MG63 (cell line): ENCODE measurements around the gene DLX5. TPM values are rescaled to one million over a fixed set of nuclear protein-coding genes. Genes with fewer than 3 reads are reported as not detected.

Experiments
- DNase-seq: peaks from one replicate; pipeline ENCODE4 v3.0.0-alpha.2; 2020
- H3K27me3 ChIP-seq: fragments of 250-450 bp; sonication (Bioruptor Pico); 2 replicates; pipeline ENCODE4 v1.5.1; 2020; ENCODE audit warnings: mild to moderate bottlenecking, moderate library complexity
- H3K36me3 ChIP-seq: fragments of 250-450 bp; sonication (Bioruptor Pico); 2 replicates; pipeline ENCODE4 v1.5.1; 2020; ENCODE audit warnings: mild to moderate bottlenecking, moderate library complexity
- H3K4me3 ChIP-seq: fragments of 250-450 bp; sonication (Bioruptor Pico); 2 replicates; pipeline ENCODE4 v1.5.1; 2020; ENCODE audit warnings: mild to moderate bottlenecking, moderate library complexity
- H3K9me3 ChIP-seq: fragments of 250-450 bp; sonication (Bioruptor Pico); 2 replicates; pipeline ENCODE4 v1.5.1; 2020; ENCODE audit warnings: mild to moderate bottlenecking, moderate library complexity
- total RNA-seq: library from RNA; depleted of rRNA; stranded (reverse); fragments of >200 nt; shearing (Covaris generic); gene quantifications from 2 replicates; pipeline ENCODE4 v1.2.3, GENCODE V29; 2014; ENCODE audit warnings: low replicate concordance; rRNA removed

DLX5 gene
- total RNA-seq, 1 experiment from 2014 or later: not detected

- DNase-seq: no peak
- Histone ChIP-seq H3K27me3 (peaks cover 3% of the 10 kb centered on the region; the same call in 1 of the 2 replicates), H3K36me3 (no peaks in the 10 kb centered on the region), H3K4me3 (no peak overlapping the region), H3K9me3 (no peaks in the 10 kb centered on the region)
These were observed 38.6 kb downstream of the DLX5 start for GRCh38 chr7:96985992-96986391.

DNA sequence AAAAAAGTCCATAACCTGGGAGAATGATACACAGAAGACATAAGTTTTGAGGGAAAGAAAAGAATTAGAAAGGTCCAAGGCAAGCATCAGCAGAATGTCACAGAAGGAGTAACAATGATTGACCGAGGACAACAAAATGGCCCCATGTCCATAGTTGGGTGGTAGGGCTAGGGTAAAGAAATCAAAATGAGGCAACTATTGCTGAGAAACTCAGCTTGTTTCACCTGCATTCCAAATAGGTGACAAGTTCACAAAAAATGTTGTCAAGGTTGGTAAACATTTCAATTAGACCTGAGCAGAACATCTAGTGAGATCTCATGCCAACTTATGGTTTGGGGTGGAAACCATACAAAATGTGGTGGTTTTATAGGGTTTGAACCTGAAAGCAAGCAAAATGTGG is 42.0 kb downstream of the DLX5 start:
- H3K4me3 ChIP-seq: no peak overlapping the region

DNA sequence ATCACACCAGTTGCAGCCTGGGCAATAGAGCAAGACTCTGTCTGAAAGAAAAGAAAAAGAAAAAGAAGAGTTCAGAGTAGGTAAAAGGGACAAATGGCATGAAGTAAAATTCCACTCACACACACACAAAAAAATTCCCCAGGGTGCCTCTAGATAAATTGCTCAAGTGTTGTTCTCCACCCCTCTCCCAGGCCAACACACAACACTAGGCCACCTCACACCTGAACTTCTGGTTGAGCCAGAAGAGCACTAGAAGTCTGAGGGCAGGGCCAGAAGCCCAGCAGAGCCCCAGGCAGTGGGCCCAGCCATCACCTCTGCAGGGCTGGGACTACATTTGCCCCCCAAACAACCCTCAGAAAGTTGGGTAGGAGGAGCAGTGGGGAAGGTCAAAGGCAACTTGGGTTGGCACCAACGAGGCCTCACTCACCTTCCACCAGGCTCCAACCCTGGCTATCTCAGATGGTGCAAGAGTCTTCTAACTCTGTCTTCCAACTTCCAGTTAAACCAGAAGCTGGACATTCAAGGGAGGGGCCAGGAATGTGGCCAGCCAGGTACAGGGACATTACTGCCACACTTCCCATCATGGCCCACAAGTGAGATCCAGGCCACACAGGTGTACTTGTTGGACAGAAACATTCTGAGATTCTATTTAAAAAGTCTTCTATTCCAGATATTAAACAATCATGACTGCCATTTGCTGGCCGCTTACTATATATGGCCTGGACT is 44.9 kb downstream of the DLX5 start:
- no peaks in the 10 kb centered on the region for H3K9me3 ChIP-seq
- no peaks in the 10 kb centered on the region for H3K27me3 ChIP-seq
- no peak overlapping the region for H3K4me3 ChIP-seq
- DNase-seq: no peak
- H3K36me3 ChIP-seq: no peaks in the 10 kb centered on the region

More for the DNA sequence above, 42.0 kb downstream of the DLX5 start:
- H3K36me3 ChIP-seq: no peaks in the 10 kb centered on the region
- no peaks in the 10 kb centered on the region for H3K9me3 ChIP-seq
- no peak for DNase-seq
- peaks cover 3% of the 10 kb centered on the region; the same call in 1 of the 2 replicates for H3K27me3 ChIP-seq

DNA sequence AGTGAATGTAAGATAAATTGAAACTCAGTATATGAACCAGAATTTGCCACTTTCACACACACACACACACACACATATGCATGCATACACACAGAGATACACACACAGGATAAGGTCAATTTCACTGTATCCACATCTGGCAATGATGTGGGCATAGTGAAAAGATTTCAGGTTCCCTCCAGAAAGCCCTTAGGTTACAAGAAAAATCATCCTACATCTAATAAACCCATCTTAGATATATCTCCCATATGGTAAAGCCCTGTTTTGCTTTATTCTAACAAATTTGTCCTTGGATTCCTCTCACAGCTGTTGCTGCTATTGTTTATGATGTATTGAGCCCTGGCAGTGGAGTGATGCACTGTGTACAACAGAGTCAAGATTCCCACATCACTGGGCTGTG is 47.2 kb downstream of the DLX5 start:
- H3K9me3 ChIP-seq: no peaks in the 10 kb centered on the region
- no peaks in the 10 kb centered on the region for H3K36me3 ChIP-seq
- no peak for DNase-seq
- no peak overlapping the region for H3K4me3 ChIP-seq
- H3K27me3 ChIP-seq: no peaks in the 10 kb centered on the region

DNA sequence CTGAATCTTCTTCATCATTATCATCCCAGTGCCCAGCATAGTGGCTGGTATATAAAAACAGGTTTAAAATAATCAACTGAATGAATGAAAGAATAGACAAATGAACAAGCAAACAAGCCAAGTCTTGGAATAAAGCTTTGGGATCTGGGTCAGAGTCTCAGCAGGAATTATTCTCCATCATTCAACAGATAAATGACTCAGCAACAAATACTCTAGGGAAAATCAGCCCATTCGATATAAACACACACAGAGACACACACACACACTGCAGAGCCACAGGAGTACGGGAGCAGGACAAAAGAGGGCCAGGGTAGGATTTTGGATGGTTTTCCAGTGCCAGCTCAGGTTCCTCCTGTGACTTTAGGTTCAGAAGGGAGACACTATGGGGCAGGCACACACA is 48.5 kb downstream of the DLX5 start:
- no peak for DNase-seq
- Histone ChIP-seq H3K4me3 (no peak overlapping the region), H3K27me3 (no peaks in the 10 kb centered on the region), H3K36me3 (no peaks in the 10 kb centered on the region), H3K9me3 (no peaks in the 10 kb centered on the region)

- Histone ChIP-seq H3K36me3 (no peaks in the 10 kb centered on the region), H3K9me3 (no peaks in the 10 kb centered on the region), H3K27me3 (no peaks in the 10 kb centered on the region), H3K4me3 (no peak overlapping the region)
- DNase-seq: peak; percentile 72
These were observed 50.6 kb downstream of the DLX5 start for GRCh38 chr7:96973986-96974385.

- no peak for DNase-seq
- H3K4me3 ChIP-seq: no peak overlapping the region
- no peaks in the 10 kb centered on the region for H3K36me3 ChIP-seq
These were observed 53.9 kb downstream of the DLX5 start for GRCh38 chr7:96970739-96971138.

More at GRCh38 chr7:96970739-96971138, 53.9 kb downstream of the DLX5 start:
- Histone ChIP-seq H3K9me3 (no peaks in the 10 kb centered on the region), H3K27me3 (no peaks in the 10 kb centered on the region)

Other genes with a start within 250 kb of the DLX5 start
- gene DLX6, start 19.3 kb downstream of the DLX5 start, total RNA-seq: not detected in 2 replicates
- 13.8 and 26.7 TPM in 2 replicates for gene SDHAF3, start 92.9 kb upstream of the DLX5 start, total RNA-seq